B cell (primary cell): ENCODE measurements around the gene LYST.

Source experiments
- CTCF ChIP-seq: fragments of 200-600 bp; IDR thresholded peaks from one replicate; pipeline ENCODE4 v1.8.0; 2022; ENCODE audit warnings: antibody characterized with exemption, mild to moderate bottlenecking
- EZH2 ChIP-seq: IDR thresholded peaks from 2 replicates; pipeline ENCODE4 v1.6.1; 2012; ENCODE audit warnings: borderline replicate concordance, low read depth, mild to moderate bottlenecking, moderate library complexity, low read length; ENCODE audit not compliant: insufficient read depth, poor library complexity, severe bottlenecking

GRCh38 chr1:235776396-235776795, 90.3 kb downstream of the LYST start:
- TF ChIP-seq CTCF (no peak), EZH2 (no peak)
